SKM-1 (cell line): ENCODE data around the gene TSPAN14.

Experiments used
- DNase-seq: peaks from one replicate; lab custom pipeline; 2025; ENCODE audit not compliant: unreplicated experiment; lab: John Stamatoyannopoulos, UW

TSPAN14 gene

DNA sequence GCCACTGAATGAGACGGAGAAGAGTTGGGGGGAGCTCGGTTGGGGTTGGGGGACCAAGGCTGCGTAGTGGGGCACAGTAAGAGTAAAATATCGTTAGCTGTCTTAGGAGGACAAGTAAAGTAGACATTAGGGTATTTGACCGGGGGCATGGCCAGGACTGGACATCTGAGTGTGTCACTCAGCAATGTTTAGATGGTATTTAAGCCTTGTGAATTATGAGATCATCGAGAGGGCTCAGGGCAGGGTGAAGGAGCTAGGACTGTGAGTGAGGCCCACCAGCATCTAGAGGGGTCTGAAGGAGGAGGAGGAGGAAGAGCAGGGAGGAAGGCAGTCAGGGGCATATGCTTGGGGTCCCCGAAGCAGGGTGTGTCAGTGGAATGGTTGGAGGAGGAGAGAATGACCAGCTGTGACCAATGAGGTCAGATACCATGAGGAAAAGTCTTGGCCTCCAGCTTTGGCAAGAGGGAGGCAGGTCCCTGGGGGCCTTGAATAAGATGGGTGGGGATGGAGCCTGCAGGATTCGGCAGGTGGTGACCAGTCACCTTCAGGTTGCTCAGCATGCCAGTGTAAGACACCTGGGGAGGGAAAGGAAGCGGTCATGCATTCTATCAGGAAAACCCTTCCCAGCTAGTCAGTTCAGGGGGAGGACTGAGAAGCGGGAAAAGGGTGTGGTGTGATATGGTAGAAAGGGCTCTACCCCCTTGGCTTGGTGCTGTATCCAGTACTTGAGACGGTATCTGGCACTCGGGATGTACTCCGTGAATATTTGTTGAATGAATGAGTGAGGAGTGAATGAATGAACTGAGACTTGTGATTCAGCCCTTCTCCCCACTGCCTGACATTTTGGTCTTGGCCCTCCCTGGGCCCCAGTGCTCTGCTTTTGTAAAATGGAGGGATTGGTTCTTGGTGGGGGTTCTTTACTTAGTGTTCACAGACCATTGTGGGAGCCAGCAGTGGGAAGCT is 48.8 kb downstream of the TSPAN14 start:
- no peak for DNase-seq

GRCh38 chr10:80503584-80504157 is 49.6 kb downstream of the TSPAN14 start:
- no peak for DNase-seq

DNA sequence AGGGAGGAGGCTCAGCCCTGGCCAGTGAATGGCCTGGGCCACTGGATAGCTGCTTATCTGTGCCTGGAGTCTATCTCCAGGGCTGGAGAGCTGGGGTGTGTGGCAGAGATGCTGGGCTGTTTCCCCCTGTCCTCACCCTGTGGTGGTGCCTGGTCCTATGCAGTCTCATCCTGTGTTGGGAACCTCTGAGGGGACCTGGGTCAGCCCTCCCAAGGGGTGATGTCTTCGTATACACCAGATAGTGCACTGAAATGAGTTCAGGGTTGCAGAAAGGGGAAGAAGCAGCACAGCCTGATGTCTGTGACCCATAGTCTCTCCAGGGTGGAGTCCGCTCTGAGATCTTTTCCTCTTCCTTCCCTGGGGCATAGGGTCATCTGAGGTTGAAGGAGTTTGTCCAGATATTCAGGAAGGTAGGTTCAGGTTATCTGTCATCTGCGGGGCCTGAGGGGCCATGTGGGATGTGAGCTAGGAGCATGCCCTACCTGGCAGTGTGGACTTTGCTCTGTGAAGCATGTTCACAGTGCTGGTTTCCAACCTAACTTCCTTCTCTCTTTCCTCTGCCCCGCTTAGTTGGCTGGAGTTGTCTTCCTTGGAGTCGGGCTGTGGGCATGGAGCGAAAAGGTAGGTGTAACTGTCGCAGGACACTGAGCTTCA is 50.2 kb downstream of the TSPAN14 start:
- DNase-seq = peak; percentile 41

DNA sequence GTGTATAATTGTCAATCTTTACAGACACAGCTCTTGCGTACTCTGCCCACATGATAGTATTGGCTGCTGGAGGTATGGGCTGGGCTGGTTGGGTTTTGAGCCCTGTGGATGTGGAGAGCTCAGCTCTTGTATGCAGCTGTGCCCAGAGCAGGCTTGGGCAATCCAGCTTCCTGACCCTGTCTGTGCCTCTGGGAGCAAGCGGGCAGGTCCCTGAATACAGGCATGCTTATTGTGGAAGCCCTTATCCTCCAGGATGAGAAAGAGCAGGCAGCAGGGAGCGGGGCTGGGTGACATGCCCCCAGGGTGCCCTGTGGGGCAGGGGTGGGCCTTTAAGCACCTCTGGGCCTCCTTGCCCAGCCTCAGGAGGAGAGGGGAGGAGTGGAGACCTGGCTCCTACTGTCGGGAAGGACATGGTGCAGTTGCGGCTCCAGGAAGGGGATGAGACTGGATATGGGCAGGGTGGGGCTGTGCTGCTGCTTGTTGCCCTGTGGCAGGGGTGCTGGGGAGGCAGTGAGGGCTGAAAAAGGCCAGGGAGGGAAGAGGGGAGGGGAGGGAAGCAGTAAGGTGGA is 50.9 kb downstream of the TSPAN14 start:
- DNase-seq = no peak

- no peak for DNase-seq
These were observed 52.1 kb downstream of the TSPAN14 start for GRCh38 chr10:80506189-80506575.

GRCh38 chr10:80506836-80507487 is 52.9 kb downstream of the TSPAN14 start:
- no peak for DNase-seq

- DNase-seq = no peak
These were observed 54.9 kb downstream of the TSPAN14 start for GRCh38 chr10:80509108-80509402.

GRCh38 chr10:80509403-80510161 is 55.5 kb downstream of the TSPAN14 start:
- no peak for DNase-seq

- no peak for DNase-seq
These were observed 58.0 kb downstream of the TSPAN14 start for GRCh38 chr10:80512031-80512526.

- no peak for DNase-seq
These were observed 59.0 kb downstream of the TSPAN14 start for GRCh38 chr10:80513106-80513505.

GRCh38 chr10:80515511-80515910 is 61.4 kb downstream of the TSPAN14 start:
- DNase-seq = no peak

GRCh38 chr10:80515941-80516340 is 61.8 kb downstream of the TSPAN14 start:
- no peak for DNase-seq

GRCh38 chr10:80516506-80517075 is 62.5 kb downstream of the TSPAN14 start:
- DNase-seq = no peak

DNA sequence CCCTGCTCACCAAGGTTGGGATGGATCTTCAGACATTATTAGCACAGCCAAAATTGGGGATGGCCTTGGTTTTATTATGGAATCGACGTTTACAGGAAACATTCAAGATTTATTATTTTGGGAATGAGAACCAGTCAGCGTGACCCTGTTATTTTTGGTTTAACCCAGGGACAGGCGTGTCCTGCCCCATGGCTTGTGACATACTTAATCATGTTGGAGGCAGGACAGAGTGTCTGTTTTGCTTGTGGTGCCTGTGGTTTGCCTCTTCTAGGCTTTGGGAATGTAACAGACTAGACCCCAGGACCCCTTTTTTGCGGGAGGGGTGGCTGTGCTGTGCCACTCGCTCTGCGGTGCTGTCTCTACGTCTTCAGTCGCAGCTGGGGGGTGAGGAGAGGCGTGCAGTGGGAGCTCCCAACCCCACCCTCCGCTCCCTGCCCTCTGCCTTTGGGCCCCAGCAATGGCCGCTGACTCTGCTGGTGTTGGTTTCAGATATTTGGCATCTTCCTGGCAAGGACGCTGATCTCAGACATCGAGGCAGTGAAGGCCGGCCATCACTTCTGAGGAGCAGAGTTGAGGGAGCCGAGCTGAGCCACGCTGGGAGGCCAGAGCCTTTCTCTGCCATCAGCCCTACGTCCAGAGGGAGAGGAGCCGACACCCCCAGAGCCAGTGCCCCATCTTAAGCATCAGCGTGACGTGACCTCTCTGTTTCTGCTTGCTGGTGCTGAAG is 63.5 kb downstream of the TSPAN14 start:
- no peak for DNase-seq

- DNase-seq = no peak
These were observed 64.2 kb downstream of the TSPAN14 start for GRCh38 chr10:80518143-80518806.

GRCh38 chr10:80518807-80519360 is 64.8 kb downstream of the TSPAN14 start:
- no peak for DNase-seq

DNA sequence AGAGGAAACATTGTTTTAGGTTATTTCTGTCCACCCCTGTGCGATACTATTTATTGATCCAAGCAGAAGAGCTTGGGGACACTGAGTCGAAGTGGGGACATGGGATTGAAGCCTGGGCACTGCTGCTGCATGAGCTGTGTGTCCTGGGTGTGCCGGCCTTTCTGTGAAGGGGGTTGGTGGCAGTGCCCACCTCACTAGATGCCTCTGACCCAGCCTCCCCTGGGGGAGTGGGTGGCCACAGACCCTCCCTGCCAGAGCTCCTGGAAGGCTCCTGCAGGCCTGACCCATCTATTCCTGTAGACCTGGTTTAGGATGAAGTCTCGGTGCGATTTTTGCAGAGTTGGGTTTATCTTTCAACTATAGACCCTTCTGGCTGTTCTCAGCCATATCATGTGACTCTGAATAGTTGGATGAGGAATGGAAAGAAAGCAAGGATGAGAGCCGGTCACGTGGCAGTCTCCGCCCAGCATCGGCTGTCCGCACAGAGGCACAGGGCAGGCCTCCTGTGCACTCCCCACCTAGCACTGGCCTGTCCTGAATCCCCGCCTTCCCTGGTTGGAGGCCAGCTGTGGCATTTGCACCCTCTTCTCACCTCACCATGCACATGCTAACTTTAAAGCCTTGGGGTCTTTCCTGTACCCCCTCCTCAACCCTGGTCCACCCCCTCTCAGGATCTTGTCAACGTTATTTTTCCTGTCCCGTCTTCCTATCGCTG is 66.0 kb downstream of the TSPAN14 start:
- no peak for DNase-seq
